Islet of Langerhans (tissue), 1 donor: ENCODE results near the gene PDF.
"Not testable (repeated sequence)": the region's sequence is repeated elsewhere in the genome, so short reads cannot be mapped to it uniquely, and the experiment has no call there.

Experiments used
- FAIRE-seq: peaks from one replicate; lab custom pipeline; 2011; peaks lifted over from hg19 to GRCh38; lab: Jason Lieb, UNC

Gene PDF

DNA sequence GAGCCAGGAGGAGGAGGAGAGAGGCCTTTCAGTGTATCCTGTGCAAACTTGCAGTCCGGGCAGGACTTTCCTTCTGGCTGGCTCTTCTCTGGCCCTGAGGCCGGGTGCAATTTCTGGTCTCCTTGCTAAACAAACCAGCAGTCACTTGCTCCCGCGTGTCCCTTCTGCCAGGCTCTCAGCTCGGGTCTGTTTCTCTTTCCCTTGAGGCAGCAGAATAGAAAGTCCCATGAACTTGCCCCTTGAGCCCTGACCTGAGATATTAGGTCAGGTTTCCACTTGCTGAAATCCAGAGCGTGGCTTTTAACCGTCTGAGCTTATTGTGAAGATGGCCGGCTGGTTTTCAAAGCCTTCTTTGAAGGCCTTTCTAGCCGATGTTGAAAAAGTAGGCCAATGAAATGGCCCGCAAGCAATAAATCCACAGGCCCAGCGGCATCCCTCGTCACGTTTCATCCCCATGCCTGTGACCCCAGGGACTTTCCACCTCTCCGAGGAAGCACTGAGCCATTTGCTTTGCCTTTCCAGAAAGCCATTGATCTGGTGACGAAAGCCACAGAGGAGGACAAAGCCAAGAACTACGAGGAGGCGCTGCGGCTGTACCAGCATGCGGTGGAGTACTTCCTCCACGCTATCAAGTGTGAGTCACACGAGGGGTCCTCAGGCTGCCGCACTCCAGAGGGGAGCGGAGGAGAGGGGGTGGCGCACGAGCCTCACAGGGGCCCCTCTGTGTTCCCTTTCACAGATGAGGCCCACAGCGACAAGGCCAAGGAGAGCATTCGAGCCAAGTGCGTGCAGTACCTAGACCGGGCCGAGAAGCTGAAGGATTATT lies 14.7 kb downstream of the PDF start:
- FAIRE-seq: no peak

DNA sequence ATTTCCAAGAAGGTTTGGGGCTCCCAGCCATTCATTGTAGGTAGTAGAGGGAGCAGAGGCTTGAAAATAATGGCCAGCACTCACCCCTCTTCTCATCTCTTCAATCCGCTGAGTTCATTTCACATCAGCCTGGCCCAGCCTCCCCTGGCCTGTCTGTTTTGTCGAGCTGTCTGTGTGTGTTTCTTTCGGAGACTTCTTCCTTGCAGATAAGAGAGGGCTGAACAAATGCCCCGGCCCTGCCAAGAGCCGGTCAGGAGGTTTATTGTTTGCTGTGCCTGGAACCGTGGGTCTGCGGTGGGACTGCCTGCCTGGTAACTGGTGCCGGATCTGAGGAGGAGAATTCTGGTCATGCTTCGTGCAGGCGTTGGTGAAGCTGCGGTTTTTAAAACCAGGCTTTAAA lies 15.9 kb downstream of the PDF start:
- FAIRE-seq: no peak

- FAIRE-seq: no peak
Observed at GRCh38 chr16:69313469-69313868, 16.9 kb downstream of the PDF start.

DNA sequence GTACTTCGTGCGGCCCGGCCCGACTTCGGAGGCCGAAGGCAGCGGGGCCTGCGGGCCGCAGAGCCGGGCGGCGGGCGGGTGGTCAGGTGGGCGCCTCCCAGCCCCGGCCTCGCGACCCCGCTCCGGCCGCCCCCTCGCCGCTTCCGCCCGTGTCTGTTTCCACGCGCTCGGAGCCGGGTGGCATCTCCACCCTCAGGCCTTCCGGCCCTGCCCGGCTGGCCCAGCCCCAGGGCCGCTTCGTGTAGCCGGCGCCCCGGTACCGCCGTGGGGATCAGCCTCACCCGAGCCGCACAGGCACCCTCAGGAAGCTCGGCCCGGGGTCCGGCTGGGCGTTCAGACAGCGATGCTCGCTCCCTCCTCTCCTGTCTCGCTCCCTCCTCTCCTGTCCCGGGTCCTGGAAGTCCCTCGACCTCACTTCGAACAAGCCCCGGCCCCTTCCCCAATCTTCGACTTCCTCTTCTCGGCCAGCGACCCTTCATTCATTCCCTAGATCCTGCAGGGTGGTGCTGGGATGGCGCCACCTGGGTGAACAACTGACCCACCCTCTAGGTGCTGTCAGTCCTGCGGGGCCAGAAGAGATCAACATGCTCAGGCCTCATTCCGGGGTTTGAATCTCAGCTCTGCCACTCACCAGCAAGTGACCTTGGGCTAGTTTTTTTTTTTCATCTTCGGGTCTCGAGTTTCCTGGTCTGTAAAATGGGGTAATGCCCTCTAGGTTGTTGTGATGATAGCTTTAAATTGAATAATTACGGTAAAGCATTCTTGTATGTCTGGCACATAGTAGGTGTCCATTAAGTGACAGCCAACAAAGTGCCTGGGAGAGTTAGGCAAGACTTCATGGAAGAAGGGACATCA lies 18.6 kb downstream of the PDF start:
- FAIRE-seq: no peak

DNA sequence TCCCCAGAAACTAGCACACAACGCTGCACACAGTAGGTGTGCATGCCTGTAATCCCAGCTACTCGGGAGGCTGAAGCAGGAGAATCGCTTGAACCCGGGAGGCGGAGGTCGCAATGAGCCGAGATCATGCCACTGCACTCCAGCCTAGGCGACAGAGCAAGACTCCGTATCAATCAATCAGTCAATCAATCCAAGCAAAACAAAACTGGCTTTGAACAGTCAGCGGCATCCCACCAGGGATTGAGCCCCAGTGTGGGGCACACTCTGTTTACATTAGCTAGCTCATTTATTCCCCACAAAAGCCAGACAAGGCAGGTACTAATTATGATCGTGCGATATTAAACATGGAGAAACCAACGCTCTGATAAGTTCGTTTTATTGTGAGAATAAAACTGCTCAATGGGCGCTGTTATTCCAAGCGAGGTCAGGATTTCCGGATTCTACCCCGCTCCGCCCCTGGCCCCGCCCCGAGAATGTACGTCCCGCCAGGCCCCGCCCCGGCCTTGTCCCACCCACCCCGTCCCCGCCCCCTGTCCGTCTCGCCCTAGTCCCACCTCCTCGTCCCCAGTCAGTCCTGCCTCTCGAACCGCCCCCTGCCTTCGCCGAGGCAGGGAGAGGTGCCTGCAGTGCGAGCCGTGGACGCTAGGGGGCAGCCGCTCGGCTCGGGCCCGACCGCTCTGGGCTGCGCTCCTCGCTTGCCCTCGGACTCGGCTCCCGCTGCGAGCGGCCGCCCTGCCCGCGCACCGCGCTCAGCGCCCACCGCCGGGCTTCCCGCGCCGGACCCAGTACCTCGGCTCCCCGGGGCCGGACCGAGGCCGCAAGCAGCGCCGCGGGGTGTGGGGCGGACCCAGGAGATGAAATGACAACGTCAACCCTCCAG lies 19.5 kb downstream of the PDF start, which contains the start of gene VPS4A:
TSS of gene VPS4A (plus strand) at position 698 of the 880 bp plus-strand sequence. CDS start at position 860, 162 bp downstream.
- FAIRE-seq: no peak

DNA sequence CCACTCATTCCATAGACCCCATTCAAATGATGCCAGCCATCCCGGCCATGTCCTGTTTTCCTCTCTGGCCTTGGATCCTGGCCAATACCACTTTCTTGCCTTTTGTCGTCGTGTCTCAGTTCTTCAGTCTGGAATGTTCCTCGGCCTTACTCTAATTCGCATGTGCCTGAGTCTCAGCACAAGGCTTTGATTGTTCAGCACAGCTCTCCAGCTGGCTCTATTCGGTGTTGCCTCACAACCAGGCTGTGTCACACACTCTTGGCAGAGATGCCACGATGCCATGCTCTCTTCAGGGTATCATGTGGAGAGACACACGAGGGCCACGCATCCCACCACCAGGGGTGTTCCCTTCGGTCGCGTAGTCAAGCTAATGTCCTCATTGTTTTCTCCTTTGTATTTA lies 21.1 kb downstream of the PDF start:
- no peak for FAIRE-seq

DNA sequence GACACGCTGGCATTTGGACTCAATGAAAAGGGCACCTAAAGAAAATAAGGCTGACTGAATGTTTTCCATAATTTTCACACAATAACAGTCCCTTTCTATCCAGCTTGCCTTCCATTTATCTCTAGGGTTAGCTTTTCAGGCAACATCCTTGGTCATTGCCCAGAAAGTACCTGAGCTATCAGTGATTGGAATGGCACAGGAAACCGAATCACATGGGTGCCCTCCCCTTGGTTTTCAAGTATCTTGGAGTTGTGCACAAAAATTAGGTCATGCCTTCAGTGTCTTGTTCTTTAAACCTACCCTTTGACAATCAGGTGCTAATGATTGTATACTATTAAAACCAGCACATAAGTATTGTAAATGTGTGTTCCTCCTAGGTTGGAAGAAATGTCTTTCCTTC lies 22.5 kb downstream of the PDF start:
- no peak for FAIRE-seq

GRCh38 chr16:69307091-69307490 lies 23.3 kb downstream of the PDF start:
- FAIRE-seq: no peak

- no peak for FAIRE-seq
Observed at GRCh38 chr16:69306031-69306430, 24.4 kb downstream of the PDF start.

- FAIRE-seq: no peak
Observed at GRCh38 chr16:69302301-69302700, 28.1 kb downstream of the PDF start.

GRCh38 chr16:69301861-69302260 lies 28.5 kb downstream of the PDF start:
- FAIRE-seq: no peak

- FAIRE-seq: no peak
Observed at GRCh38 chr16:69301187-69301586, 29.2 kb downstream of the PDF start.

- no peak for FAIRE-seq
Observed at GRCh38 chr16:69298261-69298660, 32.1 kb downstream of the PDF start.

- not testable (repeated sequence) for FAIRE-seq
Observed at GRCh38 chr16:69296771-69297170, 33.6 kb downstream of the PDF start.

DNA sequence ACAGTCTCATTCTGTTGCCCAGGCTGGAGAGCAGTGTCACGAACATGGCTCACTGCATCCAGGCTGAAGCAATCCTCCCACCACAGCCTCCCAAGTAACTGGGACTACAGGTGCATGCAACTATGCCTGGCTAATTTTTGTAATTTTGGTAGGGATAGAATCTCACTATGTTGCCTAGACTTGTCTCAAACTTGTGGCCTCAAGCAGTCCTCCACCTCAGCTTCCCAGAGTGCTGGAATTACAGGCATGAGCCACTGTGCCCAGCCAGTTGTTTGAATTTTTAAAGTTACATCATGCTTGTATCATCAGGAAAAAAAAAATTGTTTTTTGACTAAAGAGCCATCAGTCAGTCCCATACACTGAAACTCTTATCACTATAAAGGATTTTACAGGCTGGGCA lies 36.3 kb downstream of the PDF start:
- no peak for FAIRE-seq

- FAIRE-seq: no peak
Observed at GRCh38 chr16:69293401-69293800, 37.0 kb downstream of the PDF start.

GRCh38 chr16:69291657-69292056 lies 38.7 kb downstream of the PDF start:
- FAIRE-seq: not testable (repeated sequence)

- no peak for FAIRE-seq
Observed at GRCh38 chr16:69286941-69287713, 43.3 kb downstream of the PDF start.

DNA sequence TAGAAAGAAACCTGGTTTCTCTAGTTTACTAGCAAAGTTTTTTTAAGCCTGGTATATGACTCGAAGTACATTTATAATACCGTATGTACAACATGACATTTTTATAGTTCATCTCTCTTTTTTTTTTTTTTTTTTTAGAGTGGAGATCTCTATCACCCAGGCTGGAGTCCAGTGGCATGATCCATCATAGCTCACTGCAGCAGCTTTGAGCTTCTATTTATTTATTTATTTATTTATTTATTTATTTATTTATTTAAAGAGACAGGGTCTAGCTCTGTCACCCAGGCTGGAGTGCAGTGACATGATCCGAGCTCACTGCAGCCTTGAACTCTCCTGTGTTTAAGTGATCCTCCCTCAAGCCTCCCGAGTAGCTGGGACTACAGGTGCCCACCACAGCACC lies 45.1 kb downstream of the PDF start:
- FAIRE-seq: no peak

DNA sequence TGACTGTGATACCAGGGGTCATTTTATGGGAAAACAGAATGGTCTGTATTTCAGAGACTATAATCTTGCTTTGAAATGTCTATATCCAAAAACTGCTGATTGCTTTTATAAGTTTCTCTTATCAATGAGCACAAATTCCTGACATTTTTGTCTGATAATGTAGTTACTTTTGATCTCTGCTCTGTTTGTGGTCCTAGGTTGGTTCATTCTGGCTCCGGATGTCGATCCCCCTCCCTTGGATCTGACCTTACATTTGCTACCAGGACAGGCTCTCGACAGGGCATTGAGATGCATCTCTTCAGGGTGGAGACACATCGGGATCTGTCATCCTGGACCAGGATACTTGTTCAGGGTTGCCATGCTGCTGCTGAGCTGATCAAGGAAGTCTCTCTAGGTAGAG lies 46.5 kb downstream of the PDF start:
- no peak for FAIRE-seq

DNA sequence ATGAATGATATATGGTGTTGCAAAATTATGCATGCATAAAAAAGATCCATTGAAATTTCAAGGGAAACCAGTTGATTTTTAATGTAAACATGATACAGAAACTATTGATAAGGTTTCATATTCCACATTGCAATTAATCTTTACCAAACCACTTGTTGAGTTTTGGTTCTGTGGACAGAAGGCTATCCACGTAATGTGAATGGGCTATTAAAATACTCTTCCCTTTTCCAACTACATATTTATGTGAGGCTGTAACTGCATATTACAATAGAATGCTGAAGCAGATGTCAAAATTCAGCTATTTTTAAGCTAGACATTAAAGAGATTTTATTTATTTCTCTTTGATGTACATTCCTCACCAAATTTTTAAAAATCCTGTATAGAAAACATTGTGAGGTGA lies 53.0 kb downstream of the PDF start:
- FAIRE-seq: no peak
